GM18508 (cell line): Measurements from ENCODE around the gene GABRD.

Experiments
- ATAC-seq: cut with Tn5 transposase; IDR thresholded peaks from one replicate; pipeline ENCODE4 v1.9.1; 2021; ENCODE audit warnings: moderate number of reproducible peaks; ENCODE audit not compliant: insufficient read depth, unreplicated experiment

The GABRD gene

DNA sequence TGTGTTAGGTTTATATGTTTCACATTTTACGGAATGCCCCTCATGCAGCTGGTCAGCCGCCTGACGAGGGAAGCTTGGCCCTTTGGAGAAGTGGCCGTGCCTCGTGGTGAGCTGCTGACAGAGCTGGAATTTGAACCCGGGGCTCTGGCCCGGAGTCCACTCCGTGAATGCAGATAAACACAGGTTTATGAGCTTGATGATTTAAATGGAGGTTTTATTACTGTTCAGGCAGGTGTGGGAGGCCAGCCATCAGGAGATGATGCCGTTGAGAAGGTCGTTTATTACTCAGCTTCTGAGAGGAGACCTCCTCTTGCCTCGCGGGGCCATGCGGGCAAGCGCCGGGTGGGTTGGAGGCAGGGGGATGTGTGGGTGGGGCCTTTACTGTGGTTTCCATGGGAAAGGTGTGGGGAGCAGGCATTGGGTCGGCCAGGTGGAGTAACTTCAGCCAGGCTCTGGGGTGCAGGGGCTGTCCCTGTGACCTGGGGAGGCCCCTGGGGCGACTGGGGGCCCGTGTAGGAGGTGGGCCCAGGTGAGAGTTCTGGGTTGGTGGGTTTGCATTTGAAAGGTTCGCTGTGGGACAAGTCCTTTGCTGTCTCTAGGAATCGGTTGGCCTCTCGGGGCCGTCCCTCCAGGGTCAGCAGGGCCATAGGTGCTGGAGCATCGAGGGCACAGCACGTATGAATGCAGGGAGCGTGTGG, 53.1 kb downstream of the GABRD start:
- no peak for ATAC-seq

GRCh38 chr1:2072891-2073290, 53.7 kb downstream of the GABRD start:
- no peak for ATAC-seq

- ATAC-seq, result no peak
These were observed 54.5 kb downstream of the GABRD start for GRCh38 chr1:2073382-2074230.

DNA sequence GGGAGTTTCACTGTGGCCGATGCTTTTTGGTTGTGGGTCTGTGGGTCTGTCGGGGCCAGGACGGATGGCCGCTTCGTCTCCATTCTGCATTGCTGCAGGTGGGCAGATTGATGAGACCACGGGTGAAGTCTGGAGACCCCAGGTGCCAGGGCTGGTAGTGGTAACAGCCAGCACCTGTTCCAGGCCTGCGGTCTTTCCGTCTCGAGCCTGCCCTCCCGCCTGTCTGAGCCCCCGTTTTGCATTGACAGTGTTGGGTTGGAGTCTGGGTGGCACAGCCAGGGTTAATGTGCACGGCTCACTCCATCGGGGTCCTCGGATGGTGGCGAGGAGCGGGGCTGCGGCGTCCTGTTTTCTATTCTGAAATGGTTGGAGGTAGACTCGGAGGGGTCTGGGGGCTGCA, 55.3 kb downstream of the GABRD start:
- no peak for ATAC-seq

GRCh38 chr1:2074944-2075740, 56.0 kb downstream of the GABRD start:
- ATAC-seq, result no peak

- no peak for ATAC-seq
These were observed 57.7 kb downstream of the GABRD start for GRCh38 chr1:2076826-2077225.

GRCh38 chr1:2078170-2078569, 59.0 kb downstream of the GABRD start:
- ATAC-seq, result no peak

DNA sequence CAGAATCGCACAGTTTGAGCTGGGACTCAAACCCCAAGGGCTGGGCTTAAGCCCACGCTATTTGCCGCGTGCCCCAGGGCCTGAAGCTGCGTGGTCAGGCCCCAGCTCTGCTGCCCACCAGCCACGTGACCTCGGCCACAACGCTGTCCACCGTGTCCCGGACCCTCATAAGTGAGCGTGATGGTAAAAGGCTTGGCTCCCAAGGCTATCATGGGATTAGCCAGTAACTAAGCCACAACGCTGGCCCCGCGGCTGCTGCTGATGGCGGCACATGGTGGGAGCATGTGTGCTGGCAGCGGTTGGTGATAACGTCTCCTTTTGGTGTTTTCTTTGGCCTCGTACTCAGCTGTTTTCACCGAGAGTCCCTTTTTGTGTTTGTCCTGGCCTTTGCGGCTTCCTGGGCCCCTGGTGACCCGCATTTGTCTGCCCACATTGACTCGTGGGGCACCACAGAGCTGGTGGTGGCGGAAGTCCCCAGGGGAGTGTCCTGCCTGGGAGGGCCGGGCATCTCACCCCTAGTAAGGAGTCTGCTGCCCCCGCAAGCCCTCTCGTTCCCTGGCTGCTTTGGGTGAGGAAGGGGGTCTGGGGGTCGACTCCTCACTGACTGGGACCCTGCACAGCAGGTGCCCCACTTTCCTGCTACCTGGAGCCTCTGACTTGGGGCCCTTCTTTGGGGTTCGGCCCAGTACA, 60.4 kb downstream of the GABRD start:
- no peak for ATAC-seq

- ATAC-seq, result no peak
These were observed 61.0 kb downstream of the GABRD start for GRCh38 chr1:2080140-2080539.
